ENCODE data around the gene DSCAML1.
"Not testable (repeated sequence)": the region's sequence is repeated elsewhere in the genome, so short reads cannot be mapped to it uniquely, and the experiment has no call there.

The DSCAML1 gene

GRCh38 chr11:117818041-117818873 is 21.2 kb upstream of the DSCAML1 start:
- no peak for DNase-seq

DNA sequence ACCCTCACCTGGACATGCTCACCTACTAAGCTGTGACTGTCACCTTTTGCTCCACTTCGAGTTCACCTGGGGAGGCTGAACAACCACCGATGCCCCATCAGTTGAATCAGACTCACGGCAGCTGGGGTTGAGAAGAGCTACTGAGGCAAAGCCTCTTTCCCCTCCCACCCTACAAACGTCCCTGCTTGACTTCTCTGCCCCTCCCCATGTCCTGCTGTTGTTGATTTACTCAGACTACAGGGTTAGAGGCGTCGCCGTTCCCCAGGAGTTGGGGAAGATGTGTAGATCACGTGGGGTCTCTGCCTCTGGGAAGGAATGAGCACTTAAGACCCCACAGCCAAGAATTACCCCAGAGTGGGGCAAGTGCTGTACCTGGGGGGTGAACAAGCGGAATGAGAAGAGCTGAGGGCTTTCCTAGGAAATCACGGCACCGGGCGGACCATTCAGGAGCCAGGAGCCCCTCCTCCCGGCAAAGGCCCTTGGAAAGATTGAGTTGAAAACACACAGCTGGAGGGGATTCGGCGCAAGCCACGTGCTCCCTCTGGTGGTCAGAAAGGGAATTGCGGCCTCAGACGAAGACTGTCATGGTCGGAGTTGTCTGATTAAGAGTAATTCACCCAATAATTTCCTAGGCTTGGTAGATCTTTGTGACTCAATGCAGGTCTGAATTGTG is 20.5 kb upstream of the DSCAML1 start:
- no peak for DNase-seq

GRCh38 chr11:117816846-117817367 is 19.9 kb upstream of the DSCAML1 start:
- DNase-seq: no peak

DNA sequence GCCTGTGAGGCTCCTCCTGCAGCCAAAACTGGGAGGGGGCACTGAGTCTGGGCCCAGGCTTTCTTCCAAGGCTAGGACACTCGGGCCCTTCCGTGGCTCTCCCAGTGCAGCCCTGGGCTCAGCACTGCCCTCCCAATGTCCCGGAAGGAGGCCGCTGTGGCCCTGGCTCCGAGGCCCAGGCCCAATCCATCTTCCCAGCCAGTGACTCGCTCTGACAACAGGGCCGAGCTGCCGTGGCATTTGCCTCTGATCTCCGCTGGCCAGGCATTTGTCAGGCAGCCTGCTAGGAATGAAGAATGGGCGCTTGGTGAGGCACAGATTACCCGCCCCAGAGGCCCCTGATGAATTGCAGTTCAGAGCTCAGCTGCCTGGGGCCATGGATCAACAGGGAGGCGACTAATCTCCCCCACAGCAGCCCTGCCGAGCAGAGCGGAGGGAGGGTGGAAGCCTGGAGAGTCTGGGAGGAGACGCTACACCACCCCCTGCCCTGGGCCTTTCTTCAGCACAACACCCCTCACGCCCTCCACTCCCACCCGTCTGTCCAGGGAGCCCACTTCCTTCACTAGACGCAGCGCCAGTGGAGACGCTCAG is 19.2 kb upstream of the DSCAML1 start:
- no peak for DNase-seq

GRCh38 chr11:117815262-117815803 is 18.3 kb upstream of the DSCAML1 start:
- DNase-seq: no peak

DNA sequence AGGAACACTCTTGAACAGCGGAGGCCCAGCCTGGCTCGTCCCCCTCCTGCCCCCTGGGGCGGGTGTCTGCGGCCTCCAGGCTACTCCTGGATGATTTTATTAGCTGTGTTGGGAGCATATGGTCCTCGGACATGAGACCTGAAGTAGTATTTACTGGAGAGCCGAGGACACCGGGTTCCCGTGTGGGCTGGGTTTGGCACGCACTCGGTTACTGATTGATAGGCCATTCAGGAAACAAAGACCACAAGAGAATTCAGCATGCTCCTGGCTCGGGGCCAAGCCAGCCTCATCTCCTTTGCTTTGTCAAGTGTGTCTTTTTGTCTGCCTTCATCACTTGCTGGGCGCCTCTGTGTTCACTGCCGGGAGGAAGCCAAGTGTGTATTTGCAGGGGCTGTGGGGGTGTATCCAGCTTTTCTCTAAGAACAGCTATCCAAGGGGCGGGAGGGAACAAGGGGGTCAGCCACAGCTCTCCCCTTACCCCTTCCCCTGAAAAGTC is 17.8 kb upstream of the DSCAML1 start:
- no peak for DNase-seq

- DNase-seq: no peak
Observed at GRCh38 chr11:117814204-117814765, 17.3 kb upstream of the DSCAML1 start.

- not testable (repeated sequence) for DNase-seq
Observed at GRCh38 chr11:117810056-117810451, 13.0 kb upstream of the DSCAML1 start.

GRCh38 chr11:117809236-117810055 is 12.4 kb upstream of the DSCAML1 start:
- peak; percentile 95 for DNase-seq

DNA sequence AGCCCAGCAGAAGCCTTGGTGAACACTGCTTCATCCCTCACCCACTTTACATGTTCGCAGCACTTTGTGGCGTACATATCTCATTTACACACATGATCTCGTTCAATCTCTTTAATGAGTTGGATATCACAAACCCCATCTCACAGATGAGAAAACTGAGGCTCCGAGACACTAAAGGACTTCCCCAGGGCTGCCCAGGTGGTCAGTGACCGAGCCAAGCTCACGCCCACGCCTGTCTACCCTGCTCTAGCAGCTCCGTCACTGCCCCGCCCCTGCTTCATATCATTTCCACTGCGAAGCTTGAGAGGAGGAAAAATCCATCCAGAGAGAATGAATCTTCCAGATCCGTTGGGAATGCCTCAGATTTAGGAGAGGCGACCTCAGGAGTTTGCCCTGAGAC is 11.8 kb upstream of the DSCAML1 start:
- DNase-seq: no peak

DNA sequence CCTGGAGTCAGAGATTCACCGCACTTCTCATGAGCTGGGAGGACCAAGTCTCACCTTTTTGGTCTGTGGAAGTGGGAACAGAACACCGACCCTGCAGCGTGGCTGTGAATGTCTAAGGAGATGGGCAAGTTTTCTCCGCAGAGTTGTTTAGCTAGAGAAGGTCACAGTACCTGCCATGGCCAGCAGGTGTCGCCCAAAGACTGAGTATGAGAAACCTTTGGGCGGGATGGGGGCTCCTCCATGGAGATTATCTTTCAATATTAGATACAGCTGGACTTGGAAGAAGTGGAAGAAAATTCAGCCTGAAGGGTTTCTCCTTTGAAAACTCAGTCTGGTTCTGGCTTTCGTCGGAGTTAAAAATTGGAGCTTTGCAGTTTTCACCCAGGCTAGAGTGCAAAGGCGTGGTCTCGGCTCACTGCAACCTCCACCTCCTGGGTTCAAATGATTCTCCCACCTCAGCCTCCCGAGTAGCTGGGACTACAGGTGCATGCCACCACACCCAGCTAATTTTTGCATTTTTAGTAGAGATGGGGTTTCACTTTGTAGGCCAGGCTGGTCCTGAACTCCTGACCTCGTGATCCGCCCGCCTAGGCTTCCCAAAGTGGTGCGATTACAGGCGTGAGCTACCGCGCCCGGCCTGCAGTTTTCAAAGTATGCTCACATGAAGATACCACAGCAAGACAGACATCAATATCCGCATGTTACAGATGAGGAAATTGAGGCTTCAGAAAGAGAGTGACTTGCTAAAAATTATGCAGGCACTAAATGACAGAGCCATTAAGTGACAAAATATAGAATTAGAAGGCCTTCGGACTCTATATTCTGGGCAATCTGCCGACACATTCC is 10.7 kb upstream of the DSCAML1 start:
- no peak for DNase-seq

- DNase-seq: no peak
Observed at GRCh38 chr11:117806846-117807245, 9.8 kb upstream of the DSCAML1 start.

DNA sequence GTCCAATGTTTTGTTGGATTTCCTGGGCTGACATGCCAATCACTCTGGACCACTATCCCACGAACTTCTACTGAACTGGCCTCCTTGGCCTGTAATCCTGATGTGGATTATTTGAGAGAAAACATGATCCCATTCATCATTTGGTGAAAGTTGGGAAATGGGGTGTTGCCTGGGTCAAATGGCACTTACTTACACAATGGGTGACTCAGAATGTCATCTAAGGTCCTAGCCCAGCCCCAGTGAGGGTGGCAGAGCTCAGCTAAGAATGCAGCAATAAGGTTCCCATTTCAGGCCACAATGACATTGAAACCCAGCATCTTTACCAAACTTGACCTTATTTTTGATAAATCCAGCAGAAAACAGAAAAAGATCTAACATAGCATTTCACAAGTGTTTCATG is 8.0 kb upstream of the DSCAML1 start:
- no peak for DNase-seq

DNA sequence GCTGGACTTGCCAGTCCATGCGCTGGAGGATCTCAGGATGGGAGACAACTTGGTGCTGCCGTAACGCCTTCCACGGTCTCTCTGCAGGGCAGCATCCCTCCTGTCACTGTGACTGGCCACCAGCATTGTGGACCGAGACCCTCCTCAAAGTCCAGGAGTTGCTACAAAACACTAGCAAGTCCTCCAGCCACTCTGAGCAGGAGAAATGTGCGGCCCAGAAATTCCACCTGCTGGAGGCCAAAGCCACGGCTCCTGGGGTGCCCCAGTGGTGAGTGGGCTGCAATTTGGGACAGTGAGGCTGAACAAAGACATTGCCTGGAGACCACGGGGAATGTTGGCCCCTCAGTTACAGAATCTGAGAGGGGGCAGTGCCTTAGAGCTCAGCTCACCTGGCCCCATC is 6.9 kb upstream of the DSCAML1 start:
- no peak for DNase-seq

- DNase-seq: no peak
Observed at GRCh38 chr11:117799634-117800033, 2.6 kb upstream of the DSCAML1 start.

DNA sequence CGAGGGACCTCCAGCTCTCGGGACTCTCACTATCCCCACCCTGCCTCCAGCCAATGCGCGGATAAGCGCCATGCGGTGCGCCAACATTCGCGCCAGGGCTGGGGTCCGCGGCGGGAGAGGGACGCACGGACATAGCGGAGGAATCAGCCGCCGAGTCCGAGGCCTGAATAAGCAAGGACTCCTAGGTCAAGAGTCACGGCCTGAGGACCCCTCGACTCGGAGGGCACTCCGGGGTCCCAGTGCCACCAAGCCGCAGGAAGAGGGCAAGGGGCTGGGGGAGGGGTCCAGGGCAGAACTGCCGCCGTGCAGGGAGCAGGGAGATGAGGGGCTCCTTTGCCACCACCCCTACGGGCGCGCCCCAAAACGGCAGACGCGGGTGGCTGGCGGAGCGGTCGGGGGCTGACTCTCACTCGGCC is 552 bp downstream of the DSCAML1 start:
- DNase-seq: no peak

GRCh38 chr11:117795638-117796455 is 1.2 kb downstream of the DSCAML1 start:
- no peak for DNase-seq

- DNase-seq: no peak
Observed at GRCh38 chr11:117794772-117795629, 2.0 kb downstream of the DSCAML1 start.

GRCh38 chr11:117794135-117794534 is 2.9 kb downstream of the DSCAML1 start:
- no peak for DNase-seq
